GM23338 (cell line): Measurements from ENCODE around the gene ANKZF1. TPM values are rescaled to one million over a fixed set of nuclear protein-coding genes. Genes with fewer than 3 reads are reported as not detected.

ENCODE experiments used
- ATAC-seq: fragments of 200-7000 bp; cut with Tn5 transposase; 3 replicates; pipeline ENCODE4 v1.9.1; 2020
- DNase-seq: peaks from one replicate; pipeline ENCODE4 v3.0.0-alpha.2; 2015; ENCODE audit warnings: low spot score
- H2AFZ ChIP-seq: fragments of 200-600 bp; sonication (generic); 2 replicates; pipeline ENCODE4 v1.8.0; 2016; ENCODE audit warnings: antibody characterized with exemption, mild to moderate bottlenecking, moderate library complexity
- H3F3A ChIP-seq: fragments of 200-600 bp; sonication (generic); replicated peaks from 2 replicates; pipeline ENCODE4 v1.8.0; 2017; ENCODE audit warnings: antibody characterized with exemption, mixed run types, low read depth
- H3K27ac ChIP-seq: fragments of 200-600 bp; sonication (generic); 2 replicates; pipeline ENCODE4 v1.6.1; 2016; ENCODE audit warnings: low read depth
- H3K27me3 ChIP-seq: fragments of 200-600 bp; sonication (generic); 2 replicates; pipeline ENCODE4 v1.8.0; 2016; ENCODE audit warnings: mild to moderate bottlenecking, mixed run types, moderate library complexity; ENCODE audit not compliant: insufficient read depth
- H3K36me3 ChIP-seq: fragments of 200-600 bp; sonication (generic); 2 replicates; pipeline ENCODE4 v1.8.0; 2016; ENCODE audit warnings: mild to moderate bottlenecking; ENCODE audit not compliant: insufficient read depth
- H3K4me1 ChIP-seq: fragments of 200-600 bp; sonication (generic); 2 replicates; pipeline ENCODE4 v1.8.0; 2016; ENCODE audit warnings: mild to moderate bottlenecking, moderate library complexity; ENCODE audit not compliant: insufficient read depth
- H3K4me2 ChIP-seq: fragments of 200-600 bp; sonication (generic); 2 replicates; pipeline ENCODE4 v1.7.1; 2017; ENCODE audit warnings: mixed run types
- H3K4me3 ChIP-seq: fragments of 200-600 bp; sonication (generic); 2 replicates; pipeline ENCODE4 v1.6.1; 2016; ENCODE audit warnings: mixed run types
- H3K79me2 ChIP-seq: fragments of 200-600 bp; sonication (generic); replicated peaks from 2 replicates; pipeline ENCODE4 v1.8.0; 2017; ENCODE audit warnings: mild to moderate bottlenecking; ENCODE audit not compliant: insufficient read depth
- H3K9me2 ChIP-seq: fragments of 200-600 bp; sonication (generic); 2 replicates; pipeline ENCODE4 v1.8.0; 2017; ENCODE audit not compliant: insufficient read depth
- H4K20me1 ChIP-seq: fragments of 200-600 bp; sonication (generic); replicated peaks from 2 replicates; pipeline ENCODE4 v1.8.0; 2017; ENCODE audit warnings: mild to moderate bottlenecking; ENCODE audit not compliant: insufficient read depth
- H3K27ac Mint-ChIP-seq: 2 replicates; pipeline ENCODE4 v1.8.0; 2020; ENCODE audit warnings: inconsistent platforms, mild to moderate bottlenecking, moderate library complexity, mixed read lengths
- H3K27me3 Mint-ChIP-seq: 3 replicates; pipeline ENCODE4 v1.8.0; 2022; ENCODE audit warnings: low read depth, mild to moderate bottlenecking, moderate library complexity, mixed read lengths, inconsistent platforms; ENCODE audit not compliant: insufficient read depth, poor library complexity
- H3K36me3 Mint-ChIP-seq: 3 replicates; pipeline ENCODE4 v1.8.0; 2021; ENCODE audit warnings: low read depth, mild to moderate bottlenecking, inconsistent platforms, moderate library complexity, mixed read lengths
- H3K4me1 Mint-ChIP-seq: 3 replicates; pipeline ENCODE4 v1.8.0; 2020; ENCODE audit warnings: mild to moderate bottlenecking, inconsistent platforms, mixed read lengths
- H3K4me3 Mint-ChIP-seq: 3 replicates; pipeline ENCODE4 v1.8.0; 2021; ENCODE audit warnings: moderate library complexity, mild to moderate bottlenecking, inconsistent platforms, mixed read lengths
- H3K9me3 Mint-ChIP-seq: 3 replicates; pipeline ENCODE4 v1.8.0; 2020; ENCODE audit warnings: moderate library complexity, mild to moderate bottlenecking, inconsistent platforms, mixed read lengths
- CREB1 ChIP-seq: fragments of 250-450 bp; sonication (Bioruptor Pico); IDR thresholded peaks from 2 replicates; pipeline ENCODE4 v1.5.0; 2020; ENCODE audit warnings: low read depth, mild to moderate bottlenecking, moderate library complexity
- EZH2 ChIP-seq: fragments of 200-600 bp; sonication (generic); IDR thresholded peaks from one replicate; pipeline ENCODE4 v1.8.0; 2017; ENCODE audit warnings: antibody characterized with exemption, mild to moderate bottlenecking, low read depth; ENCODE audit not compliant: unreplicated experiment
- NANOG ChIP-seq: IDR thresholded peaks from 2 replicates; pipeline ENCODE4 v1.6.1; 2016; ENCODE audit warnings: antibody characterized with exemption, borderline replicate concordance
- POLR2AphosphoS5 ChIP-seq: IDR thresholded peaks from 2 replicates; pipeline ENCODE4 v1.6.1; 2016; ENCODE audit warnings: antibody characterized with exemption, low read depth
- STAT1 ChIP-seq: IDR thresholded peaks from one replicate; pipeline ENCODE4 v1.6.1; 2016; ENCODE audit warnings: antibody characterized with exemption; ENCODE audit not compliant: unreplicated experiment
- polyA plus RNA-seq: library from polyadenylated mRNA; unstranded; fragments of >200 nt; fragmentation: Nextera tagmentation; extraction: Ambion mirVana; gene quantifications from 2 replicates; pipeline ENCODE4 v1.2.1, GENCODE V29; 2016
- total RNA-seq: library from RNA; depleted of rRNA; stranded (reverse); fragments of >200 nt; shearing (Covaris generic); gene quantifications from 2 replicates; pipeline ENCODE4 v1.2.3, GENCODE V29; 2014
- TF ChIP-seq, protein P1 (sequence below): IDR thresholded peaks from one replicate; pipeline ENCODE4 v1.6.1; 2018; ENCODE audit warnings: antibody characterized with exemption; ENCODE audit not compliant: unreplicated experiment
- TF ChIP-seq, protein P2 (sequence below): fragments of 250-450 bp; sonication (Bioruptor Pico); IDR thresholded peaks from 2 replicates; pipeline ENCODE4 v1.5.0; 2020; ENCODE audit warnings: mild to moderate bottlenecking, moderate library complexity

ANKZF1 gene
- total and polyA plus RNA-seq, 2 experiments from 2014 or later: 29.9 to 61.9 TPM

DNA sequence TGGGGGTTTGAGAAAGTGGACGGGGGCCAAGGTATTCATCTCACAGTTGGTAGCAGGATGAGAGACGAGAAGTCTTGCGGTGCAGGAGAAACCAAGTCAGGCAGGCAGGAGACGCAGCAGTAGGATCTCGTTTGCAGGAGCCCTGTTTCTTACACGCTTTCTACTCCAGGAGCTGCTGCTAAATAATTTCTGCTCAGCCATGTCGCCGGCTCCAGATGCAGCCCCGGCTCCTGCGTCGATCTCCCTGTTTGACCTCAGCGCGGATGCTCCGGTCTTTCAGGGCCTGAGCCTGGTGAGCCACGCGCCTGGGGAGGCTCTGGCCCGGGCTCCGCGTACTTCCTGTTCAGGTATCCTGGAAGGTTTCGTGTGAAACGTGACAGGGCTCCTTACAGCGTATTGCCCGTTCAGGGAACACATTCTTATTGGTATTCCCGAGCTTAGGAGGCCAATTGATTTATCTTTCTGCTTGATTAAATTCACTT is 494 bp downstream of the ANKZF1 start:
- peak overlapping the region; percentile 99 for H3K27ac Mint-ChIP-seq
- peaks cover 2% of the 10 kb centered on the region; the same call in 1 of the 3 replicates for H3K9me3 Mint-ChIP-seq
- Histone ChIP-seq H3K9me2 (no peaks in the 10 kb centered on the region), H3K36me3 (peaks cover 22% of the 10 kb centered on the region), H3K4me2 (peak overlapping the region; percentile 82), H3K4me3 (peak overlapping the region; percentile 76), H4K20me1 (peaks cover 3% of the 10 kb centered on the region), H3K27me3 (no peaks in the 10 kb centered on the region), H3F3A (peaks cover 7% of the 10 kb centered on the region), H3K27ac (peak overlapping the region; percentile 92), H3K79me2 (peaks cover 21% of the 10 kb centered on the region), H3K4me1 (peaks cover 12% of the 10 kb centered on the region), H2AFZ (peak overlapping the region; percentile 65)
- DNase-seq (peak; percentile 80), ATAC-seq (peak; percentile 51)
- H3K4me1 Mint-ChIP-seq: peaks cover 11% of the 10 kb centered on the region
- H3K36me3 Mint-ChIP-seq: peaks cover 49% of the 10 kb centered on the region
- peaks cover 7% of the 10 kb centered on the region for H3K27me3 Mint-ChIP-seq
- peak overlapping the region; percentile 97 for H3K4me3 Mint-ChIP-seq
- TF ChIP-seq, protein P1, sequence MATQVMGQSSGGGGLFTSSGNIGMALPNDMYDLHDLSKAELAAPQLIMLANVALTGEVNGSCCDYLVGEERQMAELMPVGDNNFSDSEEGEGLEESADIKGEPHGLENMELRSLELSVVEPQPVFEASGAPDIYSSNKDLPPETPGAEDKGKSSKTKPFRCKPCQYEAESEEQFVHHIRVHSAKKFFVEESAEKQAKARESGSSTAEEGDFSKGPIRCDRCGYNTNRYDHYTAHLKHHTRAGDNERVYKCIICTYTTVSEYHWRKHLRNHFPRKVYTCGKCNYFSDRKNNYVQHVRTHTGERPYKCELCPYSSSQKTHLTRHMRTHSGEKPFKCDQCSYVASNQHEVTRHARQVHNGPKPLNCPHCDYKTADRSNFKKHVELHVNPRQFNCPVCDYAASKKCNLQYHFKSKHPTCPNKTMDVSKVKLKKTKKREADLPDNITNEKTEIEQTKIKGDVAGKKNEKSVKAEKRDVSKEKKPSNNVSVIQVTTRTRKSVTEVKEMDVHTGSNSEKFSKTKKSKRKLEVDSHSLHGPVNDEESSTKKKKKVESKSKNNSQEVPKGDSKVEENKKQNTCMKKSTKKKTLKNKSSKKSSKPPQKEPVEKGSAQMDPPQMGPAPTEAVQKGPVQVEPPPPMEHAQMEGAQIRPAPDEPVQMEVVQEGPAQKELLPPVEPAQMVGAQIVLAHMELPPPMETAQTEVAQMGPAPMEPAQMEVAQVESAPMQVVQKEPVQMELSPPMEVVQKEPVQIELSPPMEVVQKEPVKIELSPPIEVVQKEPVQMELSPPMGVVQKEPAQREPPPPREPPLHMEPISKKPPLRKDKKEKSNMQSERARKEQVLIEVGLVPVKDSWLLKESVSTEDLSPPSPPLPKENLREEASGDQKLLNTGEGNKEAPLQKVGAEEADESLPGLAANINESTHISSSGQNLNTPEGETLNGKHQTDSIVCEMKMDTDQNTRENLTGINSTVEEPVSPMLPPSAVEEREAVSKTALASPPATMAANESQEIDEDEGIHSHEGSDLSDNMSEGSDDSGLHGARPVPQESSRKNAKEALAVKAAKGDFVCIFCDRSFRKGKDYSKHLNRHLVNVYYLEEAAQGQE: no peak
- TF ChIP-seq CREB1 (CRISPR knock-in tag) (0 out of 2 replicates have a peak, but pooled peaks have one; percentile 18), STAT1 (no peak)

DNA sequence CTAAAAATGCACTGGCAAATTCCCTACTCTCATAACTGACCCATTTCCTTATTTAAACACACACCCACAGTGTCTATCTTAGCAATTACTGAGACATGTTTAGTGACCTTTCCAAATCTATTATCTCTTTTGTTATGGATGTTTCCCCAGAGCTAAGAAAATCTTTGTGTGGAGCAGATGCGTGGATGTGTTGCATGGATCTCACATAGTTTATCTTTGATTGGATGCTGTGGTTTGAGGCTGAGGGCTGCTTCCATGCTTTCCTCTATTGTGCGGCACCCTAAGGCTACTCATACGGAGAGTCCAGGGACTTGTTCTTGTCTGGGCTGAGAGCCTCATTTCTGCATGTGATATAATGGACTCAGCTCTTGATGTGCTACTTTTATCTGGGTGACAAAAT is 4.7 kb downstream of the ANKZF1 start:
- no peak overlapping the region for H3K4me2 ChIP-seq
- no peaks in the 10 kb centered on the region for H3K27me3 ChIP-seq
- H4K20me1 ChIP-seq: peaks cover 3% of the 10 kb centered on the region
- H3F3A ChIP-seq: peaks cover 7% of the 10 kb centered on the region
- no peak overlapping the region for H3K27ac ChIP-seq
- DNase-seq (no peak), ATAC-seq (no peak)
- Mint-ChIP-seq H3K36me3 (peaks cover 68% of the 10 kb centered on the region), H3K9me3 (peaks cover 2% of the 10 kb centered on the region; the same call in 1 of the 3 replicates), H3K27ac (no peak overlapping the region), H3K27me3 (peaks cover 5% of the 10 kb centered on the region), H3K4me3 (no peak overlapping the region), H3K4me1 (peaks cover 4% of the 10 kb centered on the region)
- no peak for TF ChIP-seq POLR2AphosphoS5
- H3K79me2 ChIP-seq: peaks cover 16% of the 10 kb centered on the region
- peaks cover 7% of the 10 kb centered on the region for H3K4me1 ChIP-seq
- no peak overlapping the region for H3K4me3 ChIP-seq
- H3K36me3 ChIP-seq: peaks cover 27% of the 10 kb centered on the region
- no peaks in the 10 kb centered on the region for H3K9me2 ChIP-seq
- H2AFZ ChIP-seq: no peak overlapping the region

DNA sequence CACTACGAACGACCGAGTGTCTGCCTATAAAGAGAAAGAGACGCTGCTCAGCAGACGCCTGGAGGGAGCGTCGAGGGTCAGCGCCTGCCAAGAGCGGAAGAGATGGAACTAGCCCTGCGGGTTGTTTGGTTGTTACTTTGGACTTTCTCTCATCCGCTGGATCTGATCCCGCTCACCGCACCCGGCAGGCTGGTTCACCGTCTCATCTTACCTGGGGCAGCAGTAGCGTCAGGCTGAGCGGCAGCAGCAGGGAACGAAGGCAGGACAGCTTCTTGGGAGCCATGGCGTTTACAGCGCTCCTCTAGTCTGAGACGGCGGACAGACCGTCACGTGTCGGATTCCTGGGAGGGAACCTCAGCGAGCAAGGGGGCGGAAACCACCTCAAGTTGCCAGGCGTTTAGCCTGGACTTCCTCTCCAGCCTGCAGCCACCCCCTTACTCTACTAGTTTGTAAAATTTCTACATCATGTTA is 13.7 kb downstream of the ANKZF1 start:
- H3K9me2 ChIP-seq: no peaks in the 10 kb centered on the region
- peak; percentile 3; the same call in 1 of the 3 replicates for ATAC-seq
- no peaks in the 10 kb centered on the region for H4K20me1 ChIP-seq
- no peaks in the 10 kb centered on the region for H3F3A ChIP-seq
- H3K4me2 ChIP-seq: no peak overlapping the region
- Mint-ChIP-seq H3K27ac (no peak overlapping the region), H3K27me3 (peaks cover 8% of the 10 kb centered on the region), H3K4me3 (peak overlapping the region; percentile 37; the same call in 1 of the 3 replicates), H3K36me3 (peaks cover 9% of the 10 kb centered on the region; the same call in 2 of the 3 replicates), H3K4me1 (peaks cover 10% of the 10 kb centered on the region), H3K9me3 (no peaks in the 10 kb centered on the region)
- no peaks in the 10 kb centered on the region for H3K36me3 ChIP-seq
- H3K27ac ChIP-seq: no peak overlapping the region
- peak overlapping the region; percentile 23; the same call in 1 of the 2 replicates for H3K4me3 ChIP-seq
- 0 out of 2 replicates have a peak, but pooled peaks cover 4% of the 10 kb centered on the region for H3K79me2 ChIP-seq
- H3K4me1 ChIP-seq: peaks cover 8% of the 10 kb centered on the region
- no peaks in the 10 kb centered on the region for H3K27me3 ChIP-seq
- DNase-seq: peak; percentile 54
- peak overlapping the region; percentile 59; the same call in 1 of the 2 replicates for H2AFZ ChIP-seq
- no peak for TF ChIP-seq EZH2
- TF ChIP-seq, protein P2, sequence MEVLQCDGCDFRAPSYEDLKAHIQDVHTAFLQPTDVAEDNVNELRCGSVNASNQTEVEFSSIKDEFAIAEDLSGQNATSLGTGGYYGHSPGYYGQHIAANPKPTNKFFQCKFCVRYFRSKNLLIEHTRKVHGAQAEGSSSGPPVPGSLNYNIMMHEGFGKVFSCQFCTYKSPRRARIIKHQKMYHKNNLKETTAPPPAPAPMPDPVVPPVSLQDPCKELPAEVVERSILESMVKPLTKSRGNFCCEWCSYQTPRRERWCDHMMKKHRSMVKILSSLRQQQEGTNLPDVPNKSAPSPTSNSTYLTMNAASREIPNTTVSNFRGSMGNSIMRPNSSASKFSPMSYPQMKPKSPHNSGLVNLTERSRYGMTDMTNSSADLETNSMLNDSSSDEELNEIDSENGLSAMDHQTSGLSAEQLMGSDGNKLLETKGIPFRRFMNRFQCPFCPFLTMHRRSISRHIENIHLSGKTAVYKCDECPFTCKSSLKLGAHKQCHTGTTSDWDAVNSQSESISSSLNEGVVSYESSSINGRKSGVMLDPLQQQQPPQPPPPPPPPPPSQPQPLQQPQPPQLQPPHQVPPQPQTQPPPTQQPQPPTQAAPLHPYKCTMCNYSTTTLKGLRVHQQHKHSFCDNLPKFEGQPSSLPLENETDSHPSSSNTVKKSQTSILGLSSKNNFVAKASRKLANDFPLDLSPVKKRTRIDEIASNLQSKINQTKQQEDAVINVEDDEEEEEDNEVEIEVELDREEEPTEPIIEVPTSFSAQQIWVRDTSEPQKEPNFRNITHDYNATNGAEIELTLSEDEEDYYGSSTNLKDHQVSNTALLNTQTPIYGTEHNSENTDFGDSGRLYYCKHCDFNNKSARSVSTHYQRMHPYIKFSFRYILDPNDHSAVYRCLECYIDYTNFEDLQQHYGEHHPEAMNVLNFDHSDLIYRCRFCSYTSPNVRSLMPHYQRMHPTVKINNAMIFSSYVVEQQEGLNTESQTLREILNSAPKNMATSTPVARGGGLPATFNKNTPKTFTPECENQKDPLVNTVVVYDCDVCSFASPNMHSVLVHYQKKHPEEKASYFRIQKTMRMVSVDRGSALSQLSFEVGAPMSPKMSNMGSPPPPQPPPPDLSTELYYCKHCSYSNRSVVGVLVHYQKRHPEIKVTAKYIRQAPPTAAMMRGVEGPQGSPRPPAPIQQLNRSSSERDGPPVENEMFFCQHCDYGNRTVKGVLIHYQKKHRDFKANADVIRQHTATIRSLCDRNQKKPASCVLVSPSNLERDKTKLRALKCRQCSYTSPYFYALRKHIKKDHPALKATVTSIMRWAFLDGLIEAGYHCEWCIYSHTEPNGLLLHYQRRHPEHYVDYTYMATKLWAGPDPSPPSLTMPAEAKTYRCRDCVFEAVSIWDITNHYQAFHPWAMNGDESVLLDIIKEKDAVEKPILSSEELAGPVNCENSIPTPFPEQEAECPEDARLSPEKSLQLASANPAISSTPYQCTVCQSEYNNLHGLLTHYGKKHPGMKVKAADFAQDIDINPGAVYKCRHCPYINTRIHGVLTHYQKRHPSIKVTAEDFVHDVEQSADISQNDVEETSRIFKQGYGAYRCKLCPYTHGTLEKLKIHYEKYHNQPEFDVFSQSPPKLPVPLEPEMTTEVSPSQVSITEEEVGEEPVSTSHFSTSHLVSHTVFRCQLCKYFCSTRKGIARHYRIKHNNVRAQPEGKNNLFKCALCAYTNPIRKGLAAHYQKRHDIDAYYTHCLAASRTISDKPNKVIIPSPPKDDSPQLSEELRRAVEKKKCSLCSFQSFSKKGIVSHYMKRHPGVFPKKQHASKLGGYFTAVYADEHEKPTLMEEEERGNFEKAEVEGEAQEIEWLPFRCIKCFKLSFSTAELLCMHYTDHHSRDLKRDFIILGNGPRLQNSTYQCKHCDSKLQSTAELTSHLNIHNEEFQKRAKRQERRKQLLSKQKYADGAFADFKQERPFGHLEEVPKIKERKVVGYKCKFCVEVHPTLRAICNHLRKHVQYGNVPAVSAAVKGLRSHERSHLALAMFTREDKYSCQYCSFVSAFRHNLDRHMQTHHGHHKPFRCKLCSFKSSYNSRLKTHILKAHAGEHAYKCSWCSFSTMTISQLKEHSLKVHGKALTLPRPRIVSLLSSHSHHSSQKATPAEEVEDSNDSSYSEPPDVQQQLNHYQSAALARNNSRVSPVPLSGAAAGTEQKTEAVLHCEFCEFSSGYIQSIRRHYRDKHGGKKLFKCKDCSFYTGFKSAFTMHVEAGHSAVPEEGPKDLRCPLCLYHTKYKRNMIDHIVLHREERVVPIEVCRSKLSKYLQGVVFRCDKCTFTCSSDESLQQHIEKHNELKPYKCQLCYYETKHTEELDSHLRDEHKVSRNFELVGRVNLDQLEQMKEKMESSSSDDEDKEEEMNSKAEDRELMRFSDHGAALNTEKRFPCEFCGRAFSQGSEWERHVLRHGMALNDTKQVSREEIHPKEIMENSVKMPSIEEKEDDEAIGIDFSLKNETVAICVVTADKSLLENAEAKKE (CRISPR knock-in tag): no peak
- TF ChIP-seq NANOG: no peak
